Hepatocyte (in vitro differentiated cells): ENCODE data around the gene ABCC3. TPM values are rescaled to one million over a fixed set of nuclear protein-coding genes. Genes with fewer than 3 reads are reported as not detected.

Experiments used
- DNase-seq: peaks from one replicate; pipeline ENCODE4 v3.0.0-alpha.2; 2016; ENCODE audit warnings: low spot score
- H2AFZ ChIP-seq: fragments of 200-600 bp; sonication (generic); 2 replicates; pipeline ENCODE4 v1.6.0; 2016; ENCODE audit warnings: antibody characterized with exemption, mild to moderate bottlenecking
- H3K27ac ChIP-seq: fragments of 200-600 bp; sonication (generic); 2 replicates; pipeline ENCODE4 v1.5.1; 2016; ENCODE audit warnings: mild to moderate bottlenecking
- H3K27me3 ChIP-seq: fragments of 200-600 bp; sonication (generic); 2 replicates; pipeline ENCODE4 v1.6.1; 2016
- H3K36me3 ChIP-seq: fragments of 200-600 bp; sonication (generic); replicated peaks from 2 replicates; pipeline ENCODE4 v1.5.1; 2016; ENCODE audit warnings: low read depth; ENCODE audit not compliant: insufficient read depth
- H3K4me1 ChIP-seq: fragments of 200-600 bp; sonication (generic); 2 replicates; pipeline ENCODE4 v1.5.1; 2016; ENCODE audit warnings: mild to moderate bottlenecking, moderate library complexity; ENCODE audit not compliant: insufficient read depth
- H3K4me2 ChIP-seq: fragments of 200-600 bp; sonication (generic); 2 replicates; pipeline ENCODE4 v1.6.0; 2016
- H3K4me3 ChIP-seq: fragments of 200-600 bp; sonication (generic); 2 replicates; pipeline ENCODE4 v1.5.1; 2016; ENCODE audit warnings: mild to moderate bottlenecking
- H3K79me2 ChIP-seq: fragments of 200-600 bp; sonication (generic); 2 replicates; pipeline ENCODE4 v1.6.0; 2017; ENCODE audit warnings: mild to moderate bottlenecking
- H3K9me2 ChIP-seq: fragments of 200-600 bp; sonication (generic); replicated peaks from 2 replicates; pipeline ENCODE4 v1.6.0; 2017; ENCODE audit warnings: mild to moderate bottlenecking; ENCODE audit not compliant: insufficient read depth
- H3K9me3 ChIP-seq: fragments of 200-600 bp; sonication (generic); 2 replicates; pipeline ENCODE4 v1.5.1; 2016; ENCODE audit warnings: low read depth, mild to moderate bottlenecking
- H4K20me1 ChIP-seq: fragments of 200-600 bp; sonication (generic); 2 replicates; pipeline ENCODE4 v1.6.0; 2016; ENCODE audit warnings: mild to moderate bottlenecking; ENCODE audit not compliant: insufficient read depth, poor library complexity, severe bottlenecking
- CTCF ChIP-seq: fragments of 200-600 bp; sonication (generic); IDR thresholded peaks from 2 replicates; pipeline ENCODE4 v1.5.1; 2016; ENCODE audit warnings: antibody characterized with exemption, mild to moderate bottlenecking; ENCODE audit not compliant: poor library complexity
- EZH2 ChIP-seq: fragments of 200-600 bp; sonication (generic); IDR thresholded peaks from 2 replicates; pipeline ENCODE4 v1.6.1; 2016; ENCODE audit warnings: antibody characterized with exemption, mild to moderate bottlenecking, borderline replicate concordance
- EZH2phosphoT487 ChIP-seq: fragments of 200-600 bp; sonication (generic); IDR thresholded peaks from one replicate; pipeline ENCODE4 v1.6.1; 2018; ENCODE audit warnings: antibody characterized with exemption, mild to moderate bottlenecking, low read depth, moderate library complexity; ENCODE audit not compliant: unreplicated experiment, severe bottlenecking
- WGBS: methylation state at CpG from one replicate; pipeline ENCODE4 v1.1.6; 2016; ENCODE audit warnings: low lambda C conversion rate; ENCODE audit errors: missing lambda C conversion rate; 5-methylcytosine and 5-hydroxymethylcytosine counted together
- polyA plus RNA-seq: library from polyadenylated mRNA; unstranded; fragments of >200 nt; fragmentation: Nextera tagmentation; extraction: Ambion mirVana; gene quantifications from 2 replicates; pipeline ENCODE4 v1.2.1, GENCODE V29; 2016
- total RNA-seq: library from RNA; depleted of rRNA; stranded (reverse); fragments of >200 nt; gene quantifications from 2 replicates; pipeline ENCODE4 v1.2.3, GENCODE V29; 2014

ABCC3 gene
- total and polyA plus RNA-seq, 2 experiments from 2014 or later, result 16.9 to 18.1 TPM

- TF ChIP-seq EZH2 (no peak), CTCF (no peak), EZH2phosphoT487 (no peak)
- Histone ChIP-seq H3K79me2 (no peaks in the 10 kb centered on the region), H3K36me3 (no peaks in the 10 kb centered on the region), H4K20me1 (no peaks in the 10 kb centered on the region), H3K4me1 (peaks cover 2% of the 10 kb centered on the region), H2AFZ (no peak overlapping the region), H3K4me2 (no peak overlapping the region), H3K27ac (no peak overlapping the region), H3K27me3 (no peaks in the 10 kb centered on the region), H3K4me3 (no peak overlapping the region), H3K9me3 (no peaks in the 10 kb centered on the region), H3K9me2 (no peaks in the 10 kb centered on the region)
- WGBS, result 88% methylated on average over 7 of the region's 7 CpGs
- DNase-seq, result no peak
These were observed 18.9 kb upstream of the ABCC3 start for GRCh38 chr17:50615828-50616227.

GRCh38 chr17:50618300-50618699 is 16.4 kb upstream of the ABCC3 start:
- Histone ChIP-seq H2AFZ (no peak overlapping the region), H3K4me2 (no peak overlapping the region), H3K9me2 (no peaks in the 10 kb centered on the region), H3K27me3 (no peaks in the 10 kb centered on the region), H3K4me3 (no peak overlapping the region), H3K36me3 (no peaks in the 10 kb centered on the region), H3K4me1 (peaks cover 2% of the 10 kb centered on the region), H3K79me2 (no peaks in the 10 kb centered on the region), H3K9me3 (no peaks in the 10 kb centered on the region), H3K27ac (no peak overlapping the region), H4K20me1 (no peaks in the 10 kb centered on the region)
- 92% methylated on average over 4 of the region's 4 CpGs for WGBS
- no peak for DNase-seq
- TF ChIP-seq EZH2, result no peak
- TF ChIP-seq CTCF, result no peak
- no peak for TF ChIP-seq EZH2phosphoT487

GRCh38 chr17:50618941-50619340 is 15.7 kb upstream of the ABCC3 start:
- no peak overlapping the region for H2AFZ ChIP-seq
- TF ChIP-seq CTCF (no peak), EZH2phosphoT487 (no peak), EZH2 (no peak)
- 93% methylated on average over 4 of the region's 11 CpGs for WGBS

GRCh38 chr17:50619489-50619888 is 15.2 kb upstream of the ABCC3 start:
- Histone ChIP-seq H3K9me2 (no peaks in the 10 kb centered on the region), H3K36me3 (no peaks in the 10 kb centered on the region), H3K27ac (no peak overlapping the region), H3K27me3 (no peaks in the 10 kb centered on the region), H3K4me3 (no peak overlapping the region), H3K9me3 (no peaks in the 10 kb centered on the region), H2AFZ (no peak overlapping the region), H3K4me1 (no peaks in the 10 kb centered on the region), H3K79me2 (no peaks in the 10 kb centered on the region), H3K4me2 (no peak overlapping the region), H4K20me1 (no peaks in the 10 kb centered on the region)
- no peak for TF ChIP-seq EZH2phosphoT487
- TF ChIP-seq EZH2, result no peak
- TF ChIP-seq CTCF, result no peak
- DNase-seq, result no peak
- WGBS, result 78% methylated on average over 7 of the region's 7 CpGs

More at GRCh38 chr17:50618941-50619340, 15.7 kb upstream of the ABCC3 start:
- H3K9me3 ChIP-seq, result no peaks in the 10 kb centered on the region
- H3K79me2 ChIP-seq, result no peaks in the 10 kb centered on the region
- no peaks in the 10 kb centered on the region for H4K20me1 ChIP-seq
- no peak overlapping the region for H3K27ac ChIP-seq
- no peak overlapping the region for H3K4me3 ChIP-seq
- H3K36me3 ChIP-seq, result no peaks in the 10 kb centered on the region
- no peak overlapping the region for H3K4me2 ChIP-seq
- no peak for DNase-seq
- peaks cover 2% of the 10 kb centered on the region for H3K4me1 ChIP-seq
- H3K27me3 ChIP-seq, result no peaks in the 10 kb centered on the region
- no peaks in the 10 kb centered on the region for H3K9me2 ChIP-seq
